ENCODE results near the gene FKBP4.
A peak's percentile ranks its signal among the peaks of the same experiment; 100 is the strongest.

Gene FKBP4

DNA sequence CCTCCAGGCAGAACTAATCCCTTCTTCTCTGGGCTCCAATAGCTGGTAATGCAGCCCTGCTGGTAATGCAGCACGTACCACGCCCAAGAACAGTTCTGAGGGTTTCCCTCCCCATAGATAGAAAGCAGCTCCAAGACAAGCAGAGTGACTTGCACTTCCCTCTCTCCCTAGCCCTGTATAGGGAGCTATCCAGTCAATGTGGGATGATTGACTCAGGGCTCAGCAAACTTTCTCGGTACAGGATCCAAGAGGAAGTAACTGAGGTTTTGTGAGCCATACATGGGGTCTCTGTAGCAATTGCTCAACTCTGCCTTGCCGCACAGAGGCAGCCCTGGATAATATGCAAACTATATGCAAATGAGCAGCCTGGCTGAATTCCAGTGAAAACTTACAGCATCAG, 15.5 kb upstream of the FKBP4 start:
- no peak overlapping the region for H3K4me3 ChIP-seq (ENCODE audit: low read depth, low read length)
- DNase-seq (ENCODE audit: low read depth), result no peak
- TF ChIP-seq CTCF (IDR thresholded peaks at IDR 0.05; ENCODE audit: control insufficient read depth, extremely low read depth, insufficient read depth), result no peak

- no peak overlapping the region for H3K4me3 ChIP-seq (ENCODE audit: low read depth, low read length)
- DNase-seq (ENCODE audit: low read depth), result no peak
- TF ChIP-seq CTCF (IDR thresholded peaks at IDR 0.05; ENCODE audit: control insufficient read depth, extremely low read depth, insufficient read depth), result peak; percentile 92
Observed at GRCh38 chr12:2783936-2784600, 10.7 kb upstream of the FKBP4 start.

DNA sequence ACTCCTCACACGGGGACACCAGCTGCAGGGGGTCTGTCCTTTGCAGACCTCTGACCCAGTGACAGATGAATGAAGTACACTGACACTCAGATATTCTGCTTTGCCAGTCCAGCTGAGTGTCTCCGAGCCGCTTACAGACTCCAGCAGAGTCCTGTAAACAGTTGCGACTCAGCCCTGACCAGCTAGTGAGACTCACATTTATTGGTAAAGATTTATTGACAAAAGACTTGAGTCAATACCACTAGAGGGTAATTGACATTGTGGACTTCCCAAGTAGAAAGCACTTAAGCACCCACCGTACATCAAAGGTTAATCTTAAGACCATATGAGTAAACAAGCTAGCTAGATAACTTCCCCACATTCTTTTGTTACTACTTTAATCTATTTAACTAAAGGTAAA, 9.8 kb upstream of the FKBP4 start:
- H3K4me3 ChIP-seq (ENCODE audit: low read depth, low read length), result no peak overlapping the region
- DNase-seq (ENCODE audit: low read depth), result no peak
- no peak for TF ChIP-seq CTCF (IDR thresholded peaks at IDR 0.05; ENCODE audit: control insufficient read depth, extremely low read depth, insufficient read depth)

GRCh38 chr12:2791089-2791488, 3.7 kb upstream of the FKBP4 start:
- no peak overlapping the region for H3K4me3 ChIP-seq (ENCODE audit: low read depth, low read length)
- DNase-seq (ENCODE audit: low read depth), result no peak

DNA sequence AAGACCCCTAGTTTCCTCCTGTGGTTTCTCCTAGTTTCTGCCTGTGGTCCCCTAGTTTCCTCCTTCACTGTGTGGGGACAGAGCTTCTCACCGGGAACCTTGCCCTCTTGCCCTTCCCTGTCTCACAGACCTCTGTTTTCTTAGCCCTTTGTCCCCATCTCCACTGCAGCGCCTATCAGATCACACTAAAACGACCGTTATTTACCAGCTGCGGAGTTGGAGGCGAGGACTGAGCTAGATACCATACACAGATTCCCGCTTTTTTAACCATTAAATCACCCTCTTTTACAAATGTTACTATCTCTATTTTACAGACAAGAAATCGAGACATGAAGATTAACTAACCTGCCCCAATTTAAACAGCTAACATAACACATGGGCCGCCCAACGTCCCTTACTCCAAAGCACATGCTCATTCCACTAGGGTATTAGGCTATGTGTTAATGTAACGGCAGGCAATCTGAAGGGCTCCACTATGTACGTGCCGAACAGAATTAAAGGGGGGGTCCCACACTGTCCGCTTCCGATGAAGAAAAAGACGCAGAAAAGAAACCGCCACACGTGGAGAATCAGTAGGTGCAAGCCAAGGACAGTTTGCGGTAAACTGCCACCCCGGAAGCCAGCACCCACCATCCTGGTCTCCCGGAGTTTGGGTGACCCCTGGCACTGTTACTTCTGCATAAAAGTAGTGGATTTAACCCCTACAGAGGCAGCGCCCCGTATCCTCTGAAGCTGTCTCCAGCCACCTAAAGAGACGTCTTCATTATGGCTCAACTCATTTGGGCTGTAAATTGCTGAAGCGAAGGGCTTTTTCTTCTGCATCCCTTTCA, 1.9 kb upstream of the FKBP4 start:
- TF ChIP-seq CTCF (IDR thresholded peaks at IDR 0.05; ENCODE audit: control insufficient read depth, extremely low read depth, insufficient read depth), result no peak
- DNase-seq (ENCODE audit: low read depth), result no peak
- H3K4me3 ChIP-seq (ENCODE audit: low read depth, low read length), result no peak overlapping the region

More at GRCh38 chr12:2791089-2791488, 3.7 kb upstream of the FKBP4 start:
- no peak for TF ChIP-seq CTCF (IDR thresholded peaks at IDR 0.05; ENCODE audit: control insufficient read depth, extremely low read depth, insufficient read depth)

- DNase-seq (ENCODE audit: low read depth), result no peak
- no peak for TF ChIP-seq CTCF (IDR thresholded peaks at IDR 0.05; ENCODE audit: control insufficient read depth, extremely low read depth, insufficient read depth)
- H3K4me3 ChIP-seq (ENCODE audit: low read depth, low read length), result no peak overlapping the region
Observed at GRCh38 chr12:2793561-2793960, 1.2 kb upstream of the FKBP4 start.

Data from LNCaP clone FGC (cell line).